Activated T-helper 2 cell treated with anti-CD3 and anti-CD28 coated beads, Interferon-gamma antibody, Interleukin-2, Interleukin-4, amounts not matched to agents 10 μg/mL and 5 μg/mL and 100 μg/mL, durations not matched to agents 14 hours and 24 hours and 36 hours (primary cell): ENCODE results near the gene TMEM165. TPM values are rescaled to one million over a fixed set of nuclear protein-coding genes. Genes with fewer than 3 reads are reported as not detected.
A peak's percentile ranks its signal among the peaks of the same experiment; 100 is the strongest.

ENCODE experiments used
- DNase-seq: peaks from one replicate; pipeline ENCODE4 v3.0.0; 2021; ENCODE audit warnings: low spot score
- H3K27ac Mint-ChIP-seq: one replicate; pipeline ENCODE4 v1.8.0; 2021; ENCODE audit warnings: mixed read lengths
- H3K27me3 Mint-ChIP-seq: one replicate; pipeline ENCODE4 v1.8.0; 2021; ENCODE audit warnings: low read depth, mixed read lengths
- H3K36me3 Mint-ChIP-seq: one replicate; pipeline ENCODE4 v1.8.0; 2021; ENCODE audit warnings: low read depth, mixed read lengths
- H3K4me1 Mint-ChIP-seq: one replicate; pipeline ENCODE4 v1.8.0; 2021; ENCODE audit warnings: low read depth, mixed read lengths
- H3K4me3 Mint-ChIP-seq: one replicate; pipeline ENCODE4 v1.8.0; 2021; ENCODE audit warnings: low read depth, mild to moderate bottlenecking, moderate library complexity, mixed read lengths
- H3K9me3 Mint-ChIP-seq: one replicate; pipeline ENCODE4 v1.8.0; 2021; ENCODE audit warnings: mixed read lengths
- intact Hi-C: fragments of 100-400 bp; cut with micrococcal nuclease; formaldehyde crosslinking; loops from one replicate; pipeline ENCODE4 v1.15.1; 2023
- total RNA-seq: library from RNA; stranded (reverse); gene quantifications from 2 replicates; pipeline ENCODE4 v1.2.3, GENCODE V29; 2022

The TMEM165 gene
- total RNA-seq, 1 donor from 2014 or later: 89.3 TPM

- H3K4me1 Mint-ChIP-seq: peaks cover 12% of the 10 kb centered on the region
- no peak overlapping the region for H3K4me3 Mint-ChIP-seq
- DNase-seq: no peak
- intact Hi-C loops: no loop called here
- no peaks in the 10 kb centered on the region for H3K27me3 Mint-ChIP-seq
- no peak overlapping the region for H3K27ac Mint-ChIP-seq
- H3K36me3 Mint-ChIP-seq: peaks cover 64% of the 10 kb centered on the region
- no peaks in the 10 kb centered on the region for H3K9me3 Mint-ChIP-seq
Measured at GRCh38 chr4:55431710-55432336, 36.1 kb downstream of the TMEM165 start.

DNA sequence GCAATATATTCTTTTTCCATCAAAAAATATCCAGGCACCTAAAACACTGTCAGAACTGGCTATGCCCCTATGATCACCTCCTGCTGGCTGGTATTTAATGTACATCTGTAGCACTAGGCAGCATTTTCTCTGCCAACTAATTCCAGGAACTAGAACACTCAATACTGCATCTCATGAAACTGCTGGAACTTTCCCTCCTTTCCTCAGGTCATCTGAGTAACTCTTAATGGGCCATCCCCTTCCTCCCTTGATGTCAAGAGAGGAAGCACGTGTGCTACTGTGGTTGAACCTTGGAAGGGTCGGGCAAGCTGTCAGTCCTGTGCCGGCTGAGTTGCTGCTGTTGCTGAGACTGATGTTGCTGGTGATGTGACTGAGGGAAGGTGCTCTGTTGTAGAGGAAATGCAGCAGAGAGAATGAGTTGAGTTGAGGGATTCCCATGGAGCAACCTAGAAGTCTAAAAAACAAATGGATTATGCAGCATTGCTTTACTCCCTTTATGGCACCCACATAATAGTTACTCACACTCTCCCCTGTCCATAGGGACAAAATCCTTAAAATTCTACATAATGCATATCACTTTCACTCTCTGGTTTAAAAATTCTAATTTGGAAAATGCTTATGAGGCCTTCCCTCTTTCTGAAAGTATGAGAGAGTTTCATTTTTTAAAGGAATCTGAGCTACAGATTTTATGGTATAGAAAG is 39.5 kb downstream of the TMEM165 start:
- H3K36me3 Mint-ChIP-seq: peaks cover 59% of the 10 kb centered on the region
- intact Hi-C loops: loop anchor here (2.0 kb wide), 1 partner anchor 112 kb away; the partner anchor contains the start of gene CLOCK
- no peaks in the 10 kb centered on the region for H3K27me3 Mint-ChIP-seq
- no peak overlapping the region for H3K4me3 Mint-ChIP-seq
- H3K4me1 Mint-ChIP-seq: peaks cover 12% of the 10 kb centered on the region
- H3K27ac Mint-ChIP-seq: peak overlapping the region; percentile 23
- no peaks in the 10 kb centered on the region for H3K9me3 Mint-ChIP-seq
- DNase-seq: no peak

DNA sequence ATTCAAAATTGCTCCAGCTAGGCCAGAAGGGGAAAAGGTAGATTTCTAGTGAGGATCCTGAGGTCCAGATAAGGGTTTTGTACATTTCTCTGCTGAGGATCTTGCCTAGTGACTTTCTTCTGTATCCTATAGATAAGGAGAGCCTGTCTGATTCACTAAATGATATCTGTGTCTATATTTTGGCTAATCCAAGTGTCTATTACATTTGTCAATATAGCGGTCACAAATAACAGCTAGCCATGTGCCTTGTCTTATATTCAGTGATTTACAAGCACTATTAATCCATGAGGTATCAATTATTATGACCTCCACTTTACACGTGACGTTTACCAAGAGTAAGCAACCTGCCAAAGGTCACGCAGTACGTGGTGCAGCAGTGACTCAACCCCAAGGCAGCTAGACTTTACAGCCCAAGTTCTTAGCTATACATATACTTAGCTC is 41.6 kb downstream of the TMEM165 start:
- Mint-ChIP-seq H3K27me3 (no peaks in the 10 kb centered on the region), H3K4me3 (no peak overlapping the region), H3K4me1 (peaks cover 13% of the 10 kb centered on the region), H3K36me3 (peaks cover 53% of the 10 kb centered on the region), H3K9me3 (no peaks in the 10 kb centered on the region), H3K27ac (no peak overlapping the region)
- DNase-seq: no peak
- intact Hi-C loops: no loop called here

DNA sequence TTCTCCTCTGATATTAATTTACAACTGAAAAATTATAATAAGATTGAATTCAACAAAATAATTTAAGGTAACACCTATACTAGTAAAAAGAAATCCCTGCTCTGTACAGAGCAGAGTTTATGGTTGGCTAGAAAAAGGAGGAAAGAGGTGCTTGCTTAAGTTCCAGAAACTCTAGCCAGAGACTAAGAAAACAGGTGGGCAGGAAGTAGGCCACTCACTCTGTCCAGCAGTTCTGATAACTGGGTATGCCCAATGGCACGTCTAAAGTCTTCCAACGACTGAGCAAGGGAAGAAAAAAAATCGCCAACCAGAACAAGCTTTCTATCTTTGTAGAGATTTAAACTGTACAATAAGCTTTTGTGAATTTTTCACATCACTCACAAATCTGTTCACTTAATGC is 42.1 kb downstream of the TMEM165 start:
- Mint-ChIP-seq H3K36me3 (peaks cover 51% of the 10 kb centered on the region), H3K27ac (no peak overlapping the region), H3K4me1 (peaks cover 13% of the 10 kb centered on the region), H3K4me3 (no peak overlapping the region), H3K9me3 (no peaks in the 10 kb centered on the region), H3K27me3 (no peaks in the 10 kb centered on the region)
- no peak for DNase-seq
- intact Hi-C loops: no loop called here

- Mint-ChIP-seq H3K4me3 (no peak overlapping the region), H3K27ac (no peak overlapping the region), H3K4me1 (peaks cover 13% of the 10 kb centered on the region), H3K9me3 (no peaks in the 10 kb centered on the region), H3K27me3 (no peaks in the 10 kb centered on the region), H3K36me3 (peaks cover 47% of the 10 kb centered on the region)
- no peak for DNase-seq
- intact Hi-C loops: no loop called here
Measured at GRCh38 chr4:55438314-55438713, 42.6 kb downstream of the TMEM165 start.

GRCh38 chr4:55439023-55439422 is 43.3 kb downstream of the TMEM165 start:
- intact Hi-C loops: no loop called here
- DNase-seq: no peak
- Mint-ChIP-seq H3K9me3 (no peaks in the 10 kb centered on the region), H3K27ac (no peak overlapping the region), H3K4me3 (no peak overlapping the region), H3K27me3 (no peaks in the 10 kb centered on the region), H3K4me1 (peaks cover 13% of the 10 kb centered on the region), H3K36me3 (peaks cover 47% of the 10 kb centered on the region)

GRCh38 chr4:55440786-55441185 is 45.0 kb downstream of the TMEM165 start:
- Mint-ChIP-seq H3K4me1 (peaks cover 2% of the 10 kb centered on the region), H3K4me3 (no peak overlapping the region), H3K27ac (no peak overlapping the region), H3K36me3 (peaks cover 32% of the 10 kb centered on the region), H3K9me3 (no peaks in the 10 kb centered on the region), H3K27me3 (no peaks in the 10 kb centered on the region)
- DNase-seq: no peak
- intact Hi-C loops: no loop called here

DNA sequence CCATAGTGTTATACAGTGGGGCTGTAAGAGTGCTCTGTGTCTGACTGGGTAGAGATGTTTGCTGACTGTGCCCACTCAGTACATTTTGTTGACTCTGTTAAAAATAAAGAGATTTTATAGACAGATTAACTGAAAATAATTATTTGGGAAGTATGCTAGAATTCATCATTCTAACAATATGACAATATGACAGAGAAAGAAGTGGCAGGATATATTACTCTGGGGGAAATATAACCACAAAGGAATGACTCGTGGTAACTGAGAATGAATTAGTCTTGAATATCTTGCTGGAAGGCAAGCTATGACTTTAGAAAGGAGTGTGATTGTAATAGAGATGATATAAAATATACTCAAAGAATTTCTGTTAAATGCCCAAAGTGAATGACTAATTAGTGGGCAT is 46.8 kb downstream of the TMEM165 start:
- H3K9me3 Mint-ChIP-seq: no peaks in the 10 kb centered on the region
- H3K27ac Mint-ChIP-seq: no peak overlapping the region
- DNase-seq: no peak
- H3K27me3 Mint-ChIP-seq: no peaks in the 10 kb centered on the region
- peaks cover 2% of the 10 kb centered on the region for H3K4me1 Mint-ChIP-seq
- no peak overlapping the region for H3K4me3 Mint-ChIP-seq
- H3K36me3 Mint-ChIP-seq: peaks cover 29% of the 10 kb centered on the region
- intact Hi-C loops: no loop called here

GRCh38 chr4:55444827-55445226 is 49.1 kb downstream of the TMEM165 start:
- intact Hi-C loops: no loop called here
- peaks cover 26% of the 10 kb centered on the region for H3K36me3 Mint-ChIP-seq
- H3K27me3 Mint-ChIP-seq: no peaks in the 10 kb centered on the region
- no peaks in the 10 kb centered on the region for H3K9me3 Mint-ChIP-seq
- H3K4me3 Mint-ChIP-seq: no peak overlapping the region
- no peak overlapping the region for H3K27ac Mint-ChIP-seq
- H3K4me1 Mint-ChIP-seq: peaks cover 2% of the 10 kb centered on the region
- DNase-seq: no peak

DNA sequence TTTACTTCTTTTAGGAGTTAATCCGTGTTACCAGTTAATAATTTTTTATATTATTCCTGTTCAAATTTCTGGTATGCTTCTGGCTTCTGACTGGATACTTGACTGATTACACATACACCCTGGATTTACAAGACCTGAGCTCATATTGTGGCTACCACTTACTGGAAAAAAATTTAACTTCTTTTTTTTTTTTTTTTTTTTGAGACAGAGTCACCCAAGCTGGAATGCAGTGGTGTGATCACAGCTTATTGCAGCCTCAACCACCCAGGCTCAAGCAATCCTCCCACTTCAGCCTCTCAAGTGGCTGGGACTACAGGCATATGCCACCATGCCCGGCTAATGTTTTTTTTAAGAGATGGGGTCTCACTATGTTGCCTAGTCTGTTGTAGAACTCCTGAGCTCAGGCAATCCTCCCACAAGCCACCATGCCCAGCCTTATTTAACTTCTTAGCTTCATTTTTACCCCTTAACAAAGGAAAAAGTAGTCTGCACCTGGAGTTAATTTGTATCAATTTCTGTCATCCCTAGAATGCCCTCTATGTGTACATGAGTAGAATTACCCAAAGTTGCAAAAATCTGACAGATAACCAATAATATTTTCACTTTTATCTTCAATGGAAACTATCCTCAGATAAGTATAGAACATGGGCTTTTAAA is 50.3 kb downstream of the TMEM165 start:
- no peaks in the 10 kb centered on the region for H3K9me3 Mint-ChIP-seq
- H3K36me3 Mint-ChIP-seq: peaks cover 24% of the 10 kb centered on the region
- DNase-seq: no peak
- intact Hi-C loops: no loop called here
- no peaks in the 10 kb centered on the region for H3K27me3 Mint-ChIP-seq
- no peak overlapping the region for H3K4me3 Mint-ChIP-seq
- no peak overlapping the region for H3K27ac Mint-ChIP-seq
- H3K4me1 Mint-ChIP-seq: no peaks in the 10 kb centered on the region

- Mint-ChIP-seq H3K4me1 (no peaks in the 10 kb centered on the region), H3K27me3 (no peaks in the 10 kb centered on the region), H3K9me3 (no peaks in the 10 kb centered on the region), H3K36me3 (peaks cover 25% of the 10 kb centered on the region), H3K4me3 (no peak overlapping the region), H3K27ac (no peak overlapping the region)
- DNase-seq: no peak
- intact Hi-C loops: no loop called here
Measured at GRCh38 chr4:55446578-55446922, 50.8 kb downstream of the TMEM165 start.

GRCh38 chr4:55447108-55447708 is 51.5 kb downstream of the TMEM165 start:
- H3K4me3 Mint-ChIP-seq: no peak overlapping the region
- no peaks in the 10 kb centered on the region for H3K27me3 Mint-ChIP-seq

DNA sequence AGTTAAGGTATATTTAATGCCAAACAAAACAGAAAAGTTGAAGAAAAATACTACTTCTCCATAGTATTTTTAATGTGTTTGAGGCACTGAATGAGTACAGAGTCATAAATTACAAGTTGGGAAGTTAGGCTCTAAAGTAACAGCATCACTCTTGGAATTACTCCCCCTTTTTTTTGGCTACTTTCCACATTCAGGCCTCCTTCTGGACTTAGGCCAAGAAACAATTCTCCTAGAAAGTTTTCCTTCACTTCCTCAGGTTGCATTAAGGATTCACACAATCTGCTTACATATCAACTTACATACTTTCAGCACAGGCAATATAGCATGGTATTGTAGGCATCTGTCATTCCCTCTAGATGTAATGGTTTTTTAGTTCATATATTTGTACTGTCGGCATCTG is 52.1 kb downstream of the TMEM165 start:
- intact Hi-C loops: no loop called here
- H3K27ac Mint-ChIP-seq: no peak overlapping the region
- no peaks in the 10 kb centered on the region for H3K9me3 Mint-ChIP-seq
- no peak overlapping the region for H3K4me3 Mint-ChIP-seq
- no peaks in the 10 kb centered on the region for H3K4me1 Mint-ChIP-seq
- no peaks in the 10 kb centered on the region for H3K27me3 Mint-ChIP-seq
- H3K36me3 Mint-ChIP-seq: peaks cover 29% of the 10 kb centered on the region
- DNase-seq: no peak

More at GRCh38 chr4:55447108-55447708, 51.5 kb downstream of the TMEM165 start:
- intact Hi-C loops: no loop called here
- Mint-ChIP-seq H3K9me3 (no peaks in the 10 kb centered on the region), H3K27ac (no peak overlapping the region), H3K4me1 (no peaks in the 10 kb centered on the region), H3K36me3 (peaks cover 32% of the 10 kb centered on the region)
- no peak for DNase-seq
